ENCODE measurements around the gene CADPS. TPM values are rescaled to one million over a fixed set of nuclear protein-coding genes. Genes with fewer than 3 reads are reported as not detected.

CADPS gene
- total and polyA plus RNA-seq, 5 donors from 2014 or later, result not detected

DNA sequence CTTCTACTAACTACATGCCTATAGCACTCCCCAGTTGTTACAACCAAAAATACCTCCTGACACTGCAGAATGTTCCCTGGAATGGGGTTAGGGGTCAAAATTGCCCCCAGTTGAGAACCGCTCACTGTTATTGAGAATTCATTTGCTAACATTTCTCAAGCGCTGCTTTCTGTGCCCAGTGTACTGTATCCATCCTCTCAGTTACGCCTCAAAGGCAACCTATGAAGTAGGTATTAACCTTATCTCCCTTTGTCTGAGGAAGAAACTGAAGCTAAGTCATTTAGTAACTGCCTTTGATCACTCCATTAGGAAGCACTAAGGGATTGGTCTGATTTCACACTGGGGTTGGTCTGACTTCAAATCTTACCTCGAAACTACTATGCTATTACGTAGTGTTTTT lies 70.1 kb downstream of the CADPS start:
- Histone ChIP-seq H3K4me3 (ENCODE audit: low read depth, low read length) (no peak overlapping the region), H3K9me3 (ENCODE audit: control insufficient read depth in 2 of 2, low read length in 2 of 2) (no peaks in the 10 kb centered on the region), H3K27ac (ENCODE audit: insufficient read depth, low read length, poor library complexity, severe bottlenecking) (no peak overlapping the region), H3K27me3 (ENCODE audit: control insufficient read depth, insufficient read depth, low read length) (no peaks in the 10 kb centered on the region), H3K36me3 (ENCODE audit: control insufficient read depth, insufficient read depth, low read length) (no peaks in the 10 kb centered on the region), H3K4me1 (ENCODE audit: control insufficient read depth, insufficient read depth, low read length, poor library complexity, severe bottlenecking) (no peaks in the 10 kb centered on the region)
- Mint-ChIP-seq H3K27me3 (no peaks in the 10 kb centered on the region), H3K4me1 (no peaks in the 10 kb centered on the region), H3K4me3 (no peak overlapping the region), H3K27ac (no peak overlapping the region), H3K36me3 (no peaks in the 10 kb centered on the region), H3K9me3 (peaks cover 0 to 6% (median 2%) of the 10 kb centered on the region in 7 donors)
- DNase-seq, result no peak
- no peak for ATAC-seq (ENCODE audit: low read depth in 2 of 2)

- DNase-seq, result no peak
- peaks cover 0 to 3% (median 0%) of the 10 kb centered on the region in 7 donors for H3K9me3 Mint-ChIP-seq
- no peaks in the 10 kb centered on the region for H3K9me3 ChIP-seq (ENCODE audit: control insufficient read depth in 2 of 2, low read length in 2 of 2)
- ATAC-seq (ENCODE audit: low read depth in 2 of 2), result no peak
- H3K4me3 Mint-ChIP-seq, result no peak overlapping the region
- no peaks in the 10 kb centered on the region for H3K4me1 Mint-ChIP-seq
- no peak overlapping the region for H3K4me3 ChIP-seq (ENCODE audit: low read depth, low read length)
- no peaks in the 10 kb centered on the region for H3K36me3 Mint-ChIP-seq
- H3K27ac ChIP-seq (ENCODE audit: insufficient read depth, low read length, poor library complexity, severe bottlenecking), result no peak overlapping the region
- no peaks in the 10 kb centered on the region for H3K27me3 ChIP-seq (ENCODE audit: control insufficient read depth, insufficient read depth, low read length)
- no peaks in the 10 kb centered on the region for H3K36me3 ChIP-seq (ENCODE audit: control insufficient read depth, insufficient read depth, low read length)
- no peak overlapping the region for H3K27ac Mint-ChIP-seq
- no peaks in the 10 kb centered on the region for H3K4me1 ChIP-seq (ENCODE audit: control insufficient read depth, insufficient read depth, low read length, poor library complexity, severe bottlenecking)
- H3K27me3 Mint-ChIP-seq, result no peaks in the 10 kb centered on the region
Measured at GRCh38 chr3:62803276-62803675, 71.9 kb downstream of the CADPS start.

DNA sequence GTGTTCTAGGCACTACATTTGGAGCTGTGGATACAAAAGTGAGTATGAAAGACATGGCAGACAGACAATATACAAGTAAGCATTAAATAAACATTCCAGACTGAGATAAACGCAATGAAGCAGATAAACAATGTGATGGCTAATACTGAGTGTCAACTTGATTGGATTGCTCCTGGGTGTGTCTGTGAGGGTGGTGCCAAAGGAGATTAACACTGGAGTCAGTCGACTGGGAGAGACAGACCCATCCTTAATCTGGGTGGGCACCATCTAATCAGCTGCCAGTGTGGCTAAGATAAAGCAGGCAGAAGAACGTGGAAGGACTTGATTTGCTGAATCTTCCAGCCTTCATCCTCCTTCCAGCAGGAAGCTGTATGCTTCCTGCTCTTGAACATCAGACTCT lies 77.2 kb downstream of the CADPS start:
- H3K36me3 Mint-ChIP-seq, result no peaks in the 10 kb centered on the region
- H3K27me3 ChIP-seq (ENCODE audit: control insufficient read depth, insufficient read depth, low read length), result no peaks in the 10 kb centered on the region
- no peaks in the 10 kb centered on the region for H3K27me3 Mint-ChIP-seq
- peaks cover 0 to 5% (median 3%) of the 10 kb centered on the region in 7 donors for H3K9me3 Mint-ChIP-seq
- DNase-seq, result no peak
- no peaks in the 10 kb centered on the region for H3K36me3 ChIP-seq (ENCODE audit: control insufficient read depth, insufficient read depth, low read length)
- H3K9me3 ChIP-seq (ENCODE audit: control insufficient read depth in 2 of 2, low read length in 2 of 2), result no peaks in the 10 kb centered on the region
- H3K4me3 ChIP-seq (ENCODE audit: low read depth, low read length), result no peak overlapping the region
- ATAC-seq (ENCODE audit: low read depth in 2 of 2), result no peak
- H3K4me3 Mint-ChIP-seq, result no peak overlapping the region
- no peak overlapping the region for H3K27ac ChIP-seq (ENCODE audit: insufficient read depth, low read length, poor library complexity, severe bottlenecking)
- H3K4me1 ChIP-seq (ENCODE audit: control insufficient read depth, insufficient read depth, low read length, poor library complexity, severe bottlenecking), result no peaks in the 10 kb centered on the region
- H3K27ac Mint-ChIP-seq, result no peak overlapping the region
- H3K4me1 Mint-ChIP-seq, result no peaks in the 10 kb centered on the region

- no peaks in the 10 kb centered on the region for H3K27me3 Mint-ChIP-seq
- Histone ChIP-seq H3K9me3 (ENCODE audit: control insufficient read depth in 2 of 2, low read length in 2 of 2) (no peaks in the 10 kb centered on the region), H3K36me3 (ENCODE audit: control insufficient read depth, insufficient read depth, low read length) (no peaks in the 10 kb centered on the region), H3K4me1 (ENCODE audit: control insufficient read depth, insufficient read depth, low read length, poor library complexity, severe bottlenecking) (no peaks in the 10 kb centered on the region), H3K27ac (ENCODE audit: insufficient read depth, low read length, poor library complexity, severe bottlenecking) (no peak overlapping the region), H3K27me3 (ENCODE audit: control insufficient read depth, insufficient read depth, low read length) (no peaks in the 10 kb centered on the region), H3K4me3 (ENCODE audit: low read depth, low read length) (no peak overlapping the region)
- H3K27ac Mint-ChIP-seq, result no peak overlapping the region
- DNase-seq, result no peak
- no peak overlapping the region for H3K4me3 Mint-ChIP-seq
- ATAC-seq (ENCODE audit: low read depth in 2 of 2), result no peak
- peaks cover 0 to 5% (median 1%) of the 10 kb centered on the region in 7 donors for H3K9me3 Mint-ChIP-seq
- no peaks in the 10 kb centered on the region for H3K36me3 Mint-ChIP-seq
- no peaks in the 10 kb centered on the region for H3K4me1 Mint-ChIP-seq
Measured at GRCh38 chr3:62797132-62797531, 78.1 kb downstream of the CADPS start.

- Mint-ChIP-seq H3K27me3 (no peaks in the 10 kb centered on the region), H3K4me3 (no peak overlapping the region), H3K9me3 (peaks cover 0 to 5% (median 1%) of the 10 kb centered on the region in 7 donors), H3K4me1 (no peaks in the 10 kb centered on the region), H3K27ac (no peak overlapping the region), H3K36me3 (no peaks in the 10 kb centered on the region)
- Histone ChIP-seq H3K27ac (ENCODE audit: insufficient read depth, low read length, poor library complexity, severe bottlenecking) (no peak overlapping the region), H3K9me3 (ENCODE audit: control insufficient read depth in 2 of 2, low read length in 2 of 2) (no peaks in the 10 kb centered on the region), H3K36me3 (ENCODE audit: control insufficient read depth, insufficient read depth, low read length) (no peaks in the 10 kb centered on the region), H3K4me3 (ENCODE audit: low read depth, low read length) (no peak overlapping the region), H3K4me1 (ENCODE audit: control insufficient read depth, insufficient read depth, low read length, poor library complexity, severe bottlenecking) (no peaks in the 10 kb centered on the region), H3K27me3 (ENCODE audit: control insufficient read depth, insufficient read depth, low read length) (no peaks in the 10 kb centered on the region)
- ATAC-seq (ENCODE audit: low read depth in 2 of 2) (no peak), DNase-seq (no peak)
Measured at GRCh38 chr3:62795978-62796657, 79.1 kb downstream of the CADPS start.

GRCh38 chr3:62793946-62794345 lies 81.3 kb downstream of the CADPS start:
- H3K27me3 Mint-ChIP-seq, result no peaks in the 10 kb centered on the region
- H3K9me3 ChIP-seq (ENCODE audit: control insufficient read depth in 2 of 2, low read length in 2 of 2), result no peaks in the 10 kb centered on the region
- H3K36me3 ChIP-seq (ENCODE audit: control insufficient read depth, insufficient read depth, low read length), result no peaks in the 10 kb centered on the region
- H3K36me3 Mint-ChIP-seq, result no peaks in the 10 kb centered on the region
- no peak overlapping the region for H3K4me3 Mint-ChIP-seq
- DNase-seq (no peak), ATAC-seq (ENCODE audit: low read depth in 2 of 2) (no peak)
- no peaks in the 10 kb centered on the region for H3K4me1 ChIP-seq (ENCODE audit: control insufficient read depth, insufficient read depth, low read length, poor library complexity, severe bottlenecking)
- H3K9me3 Mint-ChIP-seq, result peaks cover 0 to 5% (median 2%) of the 10 kb centered on the region in 7 donors
- no peak overlapping the region for H3K27ac Mint-ChIP-seq
- no peak overlapping the region for H3K27ac ChIP-seq (ENCODE audit: insufficient read depth, low read length, poor library complexity, severe bottlenecking)
- no peak overlapping the region for H3K4me3 ChIP-seq (ENCODE audit: low read depth, low read length)
- H3K27me3 ChIP-seq (ENCODE audit: control insufficient read depth, insufficient read depth, low read length), result no peaks in the 10 kb centered on the region
- no peaks in the 10 kb centered on the region for H3K4me1 Mint-ChIP-seq

DNA sequence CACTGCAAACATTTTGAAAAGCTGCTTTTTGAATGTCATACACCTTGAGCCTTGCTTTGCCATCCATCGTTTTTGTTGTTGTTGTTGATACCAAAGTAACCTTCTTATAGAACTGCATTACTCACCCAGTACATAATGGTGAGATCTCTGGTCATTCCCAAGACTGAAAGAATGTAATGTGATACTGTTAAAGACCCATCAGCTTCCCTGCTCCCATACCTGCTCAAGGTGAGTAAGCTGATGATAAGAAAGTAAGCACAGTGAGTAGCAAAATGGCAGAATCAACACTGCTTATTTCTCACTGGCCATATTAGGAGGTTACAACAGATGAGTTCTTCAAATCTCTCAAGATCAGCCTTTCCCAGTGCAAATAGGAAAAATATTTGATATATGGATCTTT lies 89.8 kb downstream of the CADPS start:
- no peaks in the 10 kb centered on the region for H3K27me3 ChIP-seq (ENCODE audit: control insufficient read depth, insufficient read depth, low read length)
- H3K36me3 ChIP-seq (ENCODE audit: control insufficient read depth, insufficient read depth, low read length), result no peaks in the 10 kb centered on the region
- Mint-ChIP-seq H3K4me3 (no peak overlapping the region), H3K27ac (no peak overlapping the region), H3K9me3 (peaks cover 0 to 4% (median 0%) of the 10 kb centered on the region in 7 donors), H3K36me3 (no peaks in the 10 kb centered on the region), H3K27me3 (no peaks in the 10 kb centered on the region), H3K4me1 (no peaks in the 10 kb centered on the region)
- no peak overlapping the region for H3K4me3 ChIP-seq (ENCODE audit: low read depth, low read length)
- no peaks in the 10 kb centered on the region for H3K9me3 ChIP-seq (ENCODE audit: control insufficient read depth in 2 of 2, low read length in 2 of 2)
- DNase-seq, result no peak
- ATAC-seq (ENCODE audit: low read depth in 2 of 2), result no peak
- no peak overlapping the region for H3K27ac ChIP-seq (ENCODE audit: insufficient read depth, low read length, poor library complexity, severe bottlenecking)
- no peaks in the 10 kb centered on the region for H3K4me1 ChIP-seq (ENCODE audit: control insufficient read depth, insufficient read depth, low read length, poor library complexity, severe bottlenecking)

GRCh38 chr3:62781121-62781520 lies 94.1 kb downstream of the CADPS start:
- ATAC-seq (ENCODE audit: low read depth in 2 of 2) (no peak), DNase-seq (no peak)
- Histone ChIP-seq H3K27me3 (ENCODE audit: control insufficient read depth, insufficient read depth, low read length) (no peaks in the 10 kb centered on the region), H3K27ac (ENCODE audit: insufficient read depth, low read length, poor library complexity, severe bottlenecking) (no peak overlapping the region), H3K4me3 (ENCODE audit: low read depth, low read length) (no peak overlapping the region), H3K36me3 (ENCODE audit: control insufficient read depth, insufficient read depth, low read length) (no peaks in the 10 kb centered on the region), H3K9me3 (ENCODE audit: control insufficient read depth in 2 of 2, low read length in 2 of 2) (no peaks in the 10 kb centered on the region), H3K4me1 (ENCODE audit: control insufficient read depth, insufficient read depth, low read length, poor library complexity, severe bottlenecking) (no peaks in the 10 kb centered on the region)
- no peaks in the 10 kb centered on the region for H3K36me3 Mint-ChIP-seq
- H3K9me3 Mint-ChIP-seq, result peaks cover 0 to 5% (median 2%) of the 10 kb centered on the region in 7 donors
- no peak overlapping the region for H3K4me3 Mint-ChIP-seq
- H3K27ac Mint-ChIP-seq, result no peak overlapping the region
- no peaks in the 10 kb centered on the region for H3K4me1 Mint-ChIP-seq
- H3K27me3 Mint-ChIP-seq, result no peaks in the 10 kb centered on the region

Measured in CD4-positive, CD25-positive, alpha-beta regulatory T cell (primary cell).